22Rv1 (cell line): Measurements from ENCODE around the gene CBLB.

Source experiments
- CTCF ChIP-seq: fragments of 450-650 bp; IDR thresholded peaks from 2 replicates; pipeline ENCODE4 v1.5.1; 2017; ENCODE audit warnings: mild to moderate bottlenecking
- ZFX ChIP-seq: fragments of 450-650 bp; IDR thresholded peaks from 2 replicates; pipeline ENCODE4 v1.6.1; 2017; ENCODE audit warnings: antibody characterized with exemption, borderline replicate concordance

- TF ChIP-seq CTCF (peak; percentile 88), ZFX (no peak)
Measured at GRCh38 chr3:105686278-105686897, 182.4 kb downstream of the CBLB start.
